Stimulated activated CD8-positive, alpha-beta memory T cell treated with anti-CD3 and anti-CD28 coated beads, Interleukin-12 subunit alpha, Interleukin-12 subunit beta, amount 100 ng/mL, for 1 hour (primary cell): ENCODE data around the gene RASGRP2.
A peak's percentile ranks its signal among the peaks of the same experiment; 100 is the strongest.

Experiments used
- DNase-seq: peaks from one replicate; pipeline ENCODE4 v3.0.0-alpha.2; 2020; ENCODE audit warnings: low read depth

Gene RASGRP2

DNA sequence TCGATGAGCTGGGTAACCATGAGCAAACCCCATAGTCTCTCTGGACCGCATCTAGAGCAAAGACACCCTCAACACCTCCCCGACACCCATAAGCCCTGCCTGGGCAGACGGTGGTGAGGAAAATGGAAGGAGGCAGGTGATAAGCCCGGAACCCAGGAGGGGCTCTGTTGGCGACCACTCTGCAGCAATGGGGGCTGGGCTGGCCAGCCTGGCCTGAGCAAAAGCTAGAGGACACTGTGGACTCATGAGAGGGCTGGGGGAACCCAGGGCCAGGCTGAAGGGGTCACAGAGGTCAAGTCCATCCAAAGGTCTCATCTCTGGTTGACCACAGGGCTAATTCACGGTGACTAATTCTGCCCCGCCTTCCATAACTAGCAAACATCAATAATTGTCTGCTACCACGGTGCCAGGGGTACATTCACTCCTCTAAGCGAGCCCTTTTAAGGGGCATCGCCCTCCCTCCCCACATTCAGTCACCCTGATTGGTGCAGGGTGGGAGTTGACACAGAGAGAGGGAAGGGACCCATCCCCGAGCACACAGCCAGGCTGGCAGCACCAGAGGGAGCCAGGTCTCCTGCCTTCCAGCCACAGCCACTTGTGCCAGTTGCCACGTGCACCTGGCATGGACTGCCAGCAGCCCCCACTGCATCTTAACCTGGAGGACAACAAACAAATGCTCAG, 11.9 kb upstream of the RASGRP2 start:
- DNase-seq, result no peak

DNA sequence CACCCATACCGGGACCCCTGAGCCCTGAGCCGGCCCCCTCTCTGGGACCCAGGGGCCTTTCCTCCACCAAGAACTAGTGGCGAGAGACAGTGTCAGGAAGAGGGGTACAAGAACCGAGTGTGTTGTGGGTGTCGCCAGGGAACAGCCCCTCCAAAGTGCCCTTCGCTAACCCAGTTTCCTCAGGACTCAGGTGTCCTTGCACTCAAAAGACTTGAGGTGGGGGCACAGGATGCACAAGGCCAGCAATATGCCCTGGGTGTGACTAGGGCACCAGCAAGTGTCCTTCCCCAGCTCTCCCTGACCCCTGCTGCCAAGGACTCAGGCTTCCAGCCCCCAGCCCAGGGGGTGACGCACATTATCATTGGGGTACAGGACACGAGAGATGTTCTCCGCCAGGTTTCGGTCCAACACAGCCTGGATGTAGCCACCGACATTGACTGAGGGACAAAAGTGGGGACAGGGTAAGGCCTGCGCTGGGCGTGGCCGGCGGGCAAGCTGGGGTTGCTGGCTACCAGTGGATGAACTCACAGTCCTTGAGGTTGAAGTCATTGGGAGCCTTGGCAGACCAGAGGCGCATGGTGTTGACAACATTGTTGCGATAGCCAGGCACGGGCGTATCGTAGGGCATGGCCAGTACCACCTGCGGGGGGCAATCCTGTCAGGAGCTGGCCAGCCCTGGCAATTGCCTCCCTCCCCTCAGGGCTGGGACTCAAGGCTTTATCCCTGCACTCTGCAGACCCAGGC, 11.1 kb upstream of the RASGRP2 start:
- DNase-seq, result no peak

DNA sequence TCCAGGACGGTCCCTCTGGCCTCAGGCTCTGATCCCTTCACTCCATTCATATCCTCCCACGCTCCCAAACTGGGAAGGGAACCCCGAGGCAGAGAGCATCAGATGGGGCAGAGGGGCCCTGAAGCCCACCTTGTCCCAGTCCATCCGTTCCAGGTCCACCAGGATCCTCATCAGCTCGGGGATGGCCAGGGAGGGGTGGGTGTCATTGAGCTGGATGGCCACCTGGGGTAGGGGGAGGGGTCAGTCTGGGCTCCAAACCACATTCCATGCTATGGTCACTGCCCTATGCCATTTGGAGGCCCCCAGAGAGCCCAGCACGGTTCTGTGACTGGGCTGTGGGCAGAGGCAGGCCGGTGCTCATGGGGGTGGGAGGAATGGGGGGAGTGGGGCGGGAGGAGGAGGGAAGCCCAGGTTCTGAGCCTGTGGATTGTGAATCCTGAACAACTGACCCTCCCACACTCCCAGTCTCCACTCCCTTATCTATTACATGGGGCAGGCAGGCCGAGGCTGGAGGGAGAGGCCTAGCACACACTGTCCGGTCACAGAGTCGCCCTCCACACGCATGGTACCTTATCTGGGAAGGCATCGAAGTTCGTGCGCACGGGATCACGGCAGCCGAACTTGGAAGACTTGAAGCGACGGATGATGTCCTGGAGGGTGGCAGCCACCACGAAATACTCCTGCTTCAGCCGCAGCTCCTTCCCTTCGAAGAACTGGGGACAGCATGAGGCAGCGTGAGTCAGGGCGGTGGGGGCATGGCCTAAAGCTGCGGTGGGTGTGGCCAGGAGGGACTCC, 10.4 kb upstream of the RASGRP2 start:
- DNase-seq, result no peak

DNA sequence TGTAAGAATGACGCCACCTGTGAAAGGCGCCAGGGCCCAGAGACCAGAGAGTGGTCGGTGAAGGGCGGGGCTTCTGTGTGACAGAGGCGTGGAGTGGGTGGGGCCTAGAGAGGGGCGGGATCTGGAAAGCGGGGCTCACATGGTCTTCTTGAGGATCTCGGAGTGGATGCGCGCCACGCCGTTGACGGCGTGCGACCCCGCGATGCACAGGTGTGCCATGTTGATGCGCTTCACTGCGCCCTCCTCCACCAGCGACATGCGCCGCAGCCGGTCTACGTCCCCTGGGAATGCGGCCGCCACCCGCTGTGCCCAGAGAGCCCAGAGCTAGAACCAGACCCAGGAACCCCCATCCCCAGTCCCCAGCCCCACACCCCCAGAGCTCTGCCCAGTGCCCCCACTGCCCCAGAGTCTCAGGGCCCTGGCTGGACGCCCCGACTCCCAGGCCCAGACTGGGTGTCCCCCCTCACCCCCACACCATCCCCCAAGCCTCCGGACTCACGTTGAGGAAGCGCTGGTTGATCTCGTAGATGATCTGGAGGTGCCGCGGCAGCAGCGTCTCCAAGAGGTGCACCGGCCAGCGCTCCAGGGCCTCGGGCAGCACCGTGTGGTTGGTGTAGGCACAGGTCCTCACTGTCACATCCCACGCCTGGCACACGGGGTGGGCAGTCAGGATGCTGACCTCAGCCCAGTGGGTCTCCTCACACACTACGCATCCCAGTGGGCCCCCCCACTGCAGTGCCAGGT, 9.6 kb upstream of the RASGRP2 start:
- no peak for DNase-seq

DNA sequence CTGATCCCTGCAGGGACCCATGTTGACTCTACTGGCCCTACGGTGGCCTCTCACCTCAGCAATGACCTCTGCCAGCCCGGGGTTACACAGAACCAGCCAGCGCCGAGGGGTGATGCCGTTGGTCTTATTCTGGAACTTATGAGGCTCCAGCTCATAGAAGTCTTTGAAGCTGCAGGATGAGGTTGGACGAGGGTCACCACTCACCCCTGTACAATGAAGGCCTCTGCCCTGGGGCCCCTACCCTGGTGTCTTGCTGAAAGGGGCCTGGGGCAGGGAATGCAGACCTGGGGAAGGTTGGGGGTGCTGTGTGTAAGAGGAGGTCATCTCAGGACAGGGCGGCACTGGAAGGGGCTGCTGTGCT, 9.1 kb upstream of the RASGRP2 start:
- DNase-seq, result no peak

DNA sequence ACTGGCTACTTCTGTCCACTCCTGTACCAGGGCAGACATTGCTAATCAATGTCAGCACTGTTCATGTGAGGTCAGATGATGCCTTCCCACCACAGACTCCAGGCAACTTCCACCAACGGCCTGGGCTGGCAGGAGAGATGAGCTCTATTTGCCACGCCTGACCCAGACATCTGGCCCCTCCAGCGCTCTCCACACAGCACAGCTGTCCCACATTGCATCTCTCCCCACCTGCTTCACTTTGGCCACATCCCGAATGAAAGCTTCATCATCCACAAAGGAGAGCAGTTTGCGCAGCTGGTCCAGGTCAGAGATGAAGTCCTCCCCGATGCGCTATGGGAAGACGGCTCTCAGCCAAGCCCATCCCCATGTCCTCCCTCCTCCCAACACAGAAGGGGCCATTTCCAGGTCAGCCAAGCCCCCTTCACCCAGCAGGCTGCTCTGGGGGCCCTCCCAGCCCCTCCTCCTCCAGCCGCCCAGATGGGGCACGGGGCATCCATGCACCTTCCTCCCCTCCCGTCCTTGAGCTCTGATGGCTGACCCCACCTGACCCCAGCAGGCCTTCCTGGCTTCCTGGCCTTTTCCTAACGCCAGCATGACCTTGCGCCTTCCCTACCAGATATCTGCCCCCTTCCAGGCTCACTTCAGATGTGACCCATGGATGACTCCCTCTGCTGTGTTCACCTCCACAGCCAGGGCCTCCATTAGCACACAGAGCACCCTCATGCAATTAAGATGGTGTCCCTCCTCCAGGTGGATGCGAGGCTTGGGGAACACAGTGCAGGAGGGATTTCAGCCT, 8.4 kb upstream of the RASGRP2 start:
- no peak for DNase-seq

DNA sequence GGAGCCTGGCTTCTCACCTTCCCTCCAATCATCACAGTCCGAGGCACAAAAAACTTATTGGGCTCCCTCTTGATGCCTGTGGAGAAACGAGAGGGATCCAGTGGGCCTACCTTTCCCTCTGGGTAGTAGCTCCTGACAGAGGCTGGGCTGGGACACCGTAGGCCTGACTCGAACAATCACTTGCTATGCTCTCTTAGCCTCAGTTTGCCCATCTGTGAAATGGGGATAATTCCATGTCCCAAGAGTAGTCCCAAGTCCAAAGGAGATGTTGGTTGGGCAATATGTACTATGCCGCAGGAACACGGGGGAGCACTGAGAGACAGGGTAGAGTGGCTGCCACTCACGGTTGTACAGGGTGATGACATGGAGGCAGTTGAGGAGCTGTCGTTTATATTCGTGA, 7.6 kb upstream of the RASGRP2 start:
- DNase-seq, result no peak

DNA sequence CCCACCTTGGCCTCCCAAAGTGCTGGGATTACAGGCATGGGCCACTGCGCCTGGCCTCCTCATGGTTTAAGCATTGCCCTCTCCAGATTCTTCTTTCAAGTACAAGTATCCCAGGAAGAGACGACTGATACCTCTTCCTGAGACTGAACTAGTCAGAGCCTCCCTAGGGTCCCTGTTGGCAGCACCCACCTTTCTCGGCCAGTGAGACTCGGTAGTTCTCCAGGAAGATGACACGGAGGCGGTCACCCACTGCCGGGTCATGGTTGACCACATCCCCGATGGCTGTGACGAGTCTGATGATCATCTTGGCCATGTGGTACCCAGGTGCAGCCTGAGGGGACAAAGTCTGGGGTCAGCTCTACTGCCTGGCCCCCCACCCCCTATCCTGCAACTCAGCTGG, 7.2 kb upstream of the RASGRP2 start:
- DNase-seq, result no peak

DNA sequence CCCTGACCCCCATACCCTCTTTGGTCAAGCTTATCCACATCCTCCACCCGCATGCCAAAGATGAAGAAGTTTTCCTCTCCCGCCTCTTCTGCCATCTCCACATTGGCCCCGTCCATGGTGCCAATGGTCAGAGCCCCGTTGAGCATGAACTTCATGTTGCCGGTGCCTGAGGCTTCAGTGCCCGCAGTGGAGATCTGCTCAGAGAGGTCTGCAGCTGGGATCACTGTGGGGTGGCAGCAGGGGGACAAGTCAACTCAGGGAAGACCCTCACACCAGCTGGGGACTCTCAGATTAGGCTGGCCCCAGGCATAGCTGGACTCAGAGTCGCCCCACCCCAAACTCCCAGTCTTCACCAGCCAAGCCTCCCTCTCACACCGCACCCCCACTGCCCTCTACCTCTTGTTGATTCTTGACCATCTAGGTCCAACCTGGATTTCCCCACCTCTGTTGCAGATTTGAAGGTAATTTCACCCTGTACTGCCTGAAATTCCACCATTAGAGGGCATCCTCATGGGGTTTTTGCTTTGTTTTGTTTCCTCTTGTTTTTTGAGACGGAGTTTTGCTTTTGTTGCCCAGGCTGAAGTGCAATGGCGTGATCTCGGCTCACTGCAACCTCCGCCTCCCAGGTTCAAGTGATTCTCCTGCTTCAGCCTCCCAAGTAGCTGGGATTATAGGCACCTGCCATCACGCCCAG, 6.6 kb upstream of the RASGRP2 start:
- no peak for DNase-seq

DNA sequence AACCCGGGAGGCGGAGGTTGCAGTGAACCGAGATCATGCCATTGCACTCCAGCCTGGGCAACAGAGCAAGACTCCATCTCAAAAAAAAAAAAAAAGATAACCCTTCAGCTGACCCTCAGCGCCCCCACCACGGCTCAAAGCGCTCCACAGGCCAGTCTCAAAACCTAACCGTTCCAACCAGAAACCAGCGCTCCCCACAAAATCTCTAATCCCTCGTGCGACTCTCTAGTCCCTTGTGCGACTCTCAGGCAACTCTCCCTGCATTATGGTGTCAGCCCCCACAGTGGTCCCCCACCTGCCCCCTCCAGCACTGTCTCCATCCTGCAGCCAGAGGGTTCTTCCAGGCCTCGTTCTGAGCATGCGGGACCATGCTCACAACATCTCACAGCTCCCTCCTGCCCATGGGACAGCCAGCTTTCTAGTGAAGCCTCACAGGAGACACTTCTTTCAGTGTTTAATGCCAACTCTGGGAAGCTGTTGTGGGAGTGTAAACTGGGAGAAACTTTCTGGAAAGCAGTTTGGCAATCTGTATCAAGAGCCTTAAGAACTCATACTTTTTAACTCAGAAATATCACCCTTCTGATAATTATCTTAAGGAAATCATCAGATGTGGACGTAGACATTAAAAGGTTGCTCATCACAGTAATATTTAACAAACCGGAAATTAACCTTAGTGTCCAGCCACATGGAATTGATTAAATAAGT, 4.2 kb upstream of the RASGRP2 start:
- DNase-seq, result no peak

DNA sequence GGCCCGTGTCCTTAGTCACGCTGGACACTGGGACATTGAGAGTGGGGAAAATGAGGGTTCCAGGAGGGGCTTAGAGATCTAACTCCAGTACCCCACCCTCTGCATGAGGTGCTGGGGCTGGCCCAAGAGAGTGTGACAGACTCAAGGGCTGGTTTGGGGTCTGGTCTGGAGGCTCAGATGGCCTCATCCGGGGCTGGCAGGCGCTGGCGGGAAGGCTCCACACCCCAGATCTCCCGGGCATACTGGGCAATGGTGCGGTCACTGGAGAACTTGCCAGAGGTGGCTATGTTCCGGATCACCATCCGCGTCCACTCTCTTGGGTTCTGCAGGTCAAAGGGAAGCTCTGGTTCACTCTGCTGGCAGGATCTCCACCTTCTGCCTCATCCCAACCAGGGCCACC, 2.5 kb upstream of the RASGRP2 start:
- DNase-seq, result no peak

DNA sequence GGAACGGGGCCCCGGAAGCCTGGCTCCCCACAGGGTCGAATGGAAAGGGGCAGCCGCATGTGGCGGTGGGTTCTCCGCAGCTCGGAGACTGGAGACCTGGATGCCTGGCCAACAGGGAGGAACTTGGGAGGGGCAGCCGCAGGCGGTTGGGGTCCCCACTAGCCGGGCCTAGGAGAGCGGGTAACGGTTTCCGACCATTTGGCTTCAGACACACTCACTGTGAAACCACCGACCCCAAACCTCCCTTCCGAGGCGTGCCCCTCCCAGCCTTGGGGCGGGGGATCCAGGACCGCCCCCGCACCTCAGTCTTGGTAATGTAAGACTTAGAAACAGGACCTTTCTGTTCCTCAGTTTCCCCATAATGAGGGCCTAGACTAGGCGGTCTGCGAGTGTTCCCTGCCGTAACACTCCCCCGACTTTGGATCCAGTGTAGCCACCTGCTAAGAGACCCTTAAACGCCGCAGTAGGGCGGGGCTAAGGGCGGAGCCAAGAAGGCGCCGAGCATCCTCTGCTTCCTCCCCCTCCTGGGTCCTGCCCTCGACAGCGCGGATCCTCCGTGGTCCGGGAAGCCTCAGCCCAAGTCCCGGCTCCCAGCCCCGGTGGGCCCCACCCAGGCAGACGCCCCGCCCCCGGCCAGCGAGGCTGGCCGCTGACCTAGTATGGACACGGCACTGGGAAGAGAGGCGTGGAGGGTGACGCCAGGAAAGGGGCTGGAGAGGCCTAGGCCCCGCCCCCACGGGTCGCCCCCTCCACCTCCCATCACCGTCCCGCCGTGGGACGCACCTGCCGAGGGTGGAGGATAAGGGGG, 1.8 kb upstream of the RASGRP2 start:
- DNase-seq, result peak; percentile 68

DNA sequence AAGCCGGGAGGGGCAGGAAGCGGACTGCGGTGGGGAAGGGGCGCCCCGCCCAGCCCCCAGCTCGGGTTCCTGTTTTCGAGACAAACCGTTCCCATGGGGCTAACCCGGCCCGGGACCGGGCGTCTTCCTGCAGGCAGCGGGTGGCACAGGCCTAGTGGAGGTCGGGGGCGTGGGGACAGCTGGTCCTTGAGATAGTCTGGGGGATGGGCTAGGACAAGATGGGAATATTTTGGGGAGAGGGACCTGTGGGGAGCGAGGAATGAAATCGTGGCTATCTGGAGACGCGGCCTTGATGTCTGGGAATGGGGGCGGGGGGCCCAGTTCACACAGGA, 1.2 kb upstream of the RASGRP2 start:
- DNase-seq, result peak; percentile 67

DNA sequence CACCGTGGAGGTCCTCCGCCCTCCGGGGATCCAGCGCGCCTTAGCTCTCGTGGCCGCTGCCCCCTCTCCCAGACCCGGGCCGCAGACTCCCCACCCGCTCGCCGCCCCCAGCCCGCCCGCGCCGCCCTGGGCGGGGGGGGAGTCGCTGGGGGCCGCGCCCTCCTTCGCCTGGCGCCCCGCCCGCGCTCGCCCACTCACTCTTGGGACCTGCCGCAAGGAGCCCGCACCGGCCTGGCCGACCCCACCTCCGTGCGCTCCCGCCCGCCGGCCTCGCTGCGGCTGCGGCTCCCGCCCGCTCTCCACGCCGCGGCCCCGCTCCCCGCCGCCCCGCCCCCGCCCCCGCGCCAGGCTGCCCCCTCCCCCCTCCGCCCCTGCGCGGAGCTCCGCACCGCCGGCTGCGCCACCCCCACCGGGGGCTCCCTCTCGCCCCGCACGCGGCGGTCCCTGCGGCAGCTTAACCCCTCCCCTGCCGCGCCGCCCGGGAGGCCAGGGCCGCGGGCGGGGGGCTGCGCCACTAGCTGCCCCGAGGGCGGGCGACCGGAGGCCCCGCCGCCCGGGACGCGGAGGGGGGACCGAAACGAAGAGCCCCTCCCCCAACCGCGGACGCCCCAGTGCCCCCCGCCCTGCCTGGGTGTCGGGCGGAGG, 724 bp upstream of the RASGRP2 start:
- DNase-seq, result no peak

DNA sequence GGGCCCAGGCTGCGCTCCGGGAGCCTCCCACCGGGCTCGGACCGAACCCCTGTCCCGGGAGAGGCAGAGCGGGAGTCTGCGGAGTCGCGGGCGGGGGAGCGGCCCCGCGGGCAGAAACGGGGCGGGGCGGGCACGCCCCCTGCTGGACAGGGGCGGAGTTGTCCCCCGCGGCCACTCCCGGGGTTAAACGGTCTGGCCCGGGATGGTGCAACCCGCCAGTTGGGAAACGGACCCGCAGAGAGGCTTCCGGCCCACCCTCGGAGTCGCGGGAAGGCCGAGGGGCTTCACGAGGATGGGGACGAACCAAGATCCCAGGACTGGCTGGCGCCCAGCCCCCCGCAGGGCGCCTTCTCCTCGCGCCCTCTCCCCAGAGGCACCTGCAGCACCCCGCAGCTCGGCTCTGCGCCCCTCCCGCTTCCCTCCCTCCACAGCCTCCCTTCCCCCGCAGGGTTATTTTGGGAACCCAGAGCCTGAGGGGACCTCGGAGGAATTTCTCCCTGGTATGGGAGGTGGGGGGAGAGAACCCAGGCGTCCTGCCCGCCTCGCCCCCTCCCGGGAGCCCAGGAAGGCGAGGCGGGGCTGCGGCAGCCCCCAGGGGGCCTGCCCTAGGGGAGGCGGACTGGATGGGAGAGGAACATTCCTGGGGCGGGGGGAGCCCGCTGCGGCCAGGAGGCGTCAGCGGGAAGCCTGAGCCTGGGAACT, 902 bp downstream of the RASGRP2 start:
- DNase-seq, result peak; percentile 61

DNA sequence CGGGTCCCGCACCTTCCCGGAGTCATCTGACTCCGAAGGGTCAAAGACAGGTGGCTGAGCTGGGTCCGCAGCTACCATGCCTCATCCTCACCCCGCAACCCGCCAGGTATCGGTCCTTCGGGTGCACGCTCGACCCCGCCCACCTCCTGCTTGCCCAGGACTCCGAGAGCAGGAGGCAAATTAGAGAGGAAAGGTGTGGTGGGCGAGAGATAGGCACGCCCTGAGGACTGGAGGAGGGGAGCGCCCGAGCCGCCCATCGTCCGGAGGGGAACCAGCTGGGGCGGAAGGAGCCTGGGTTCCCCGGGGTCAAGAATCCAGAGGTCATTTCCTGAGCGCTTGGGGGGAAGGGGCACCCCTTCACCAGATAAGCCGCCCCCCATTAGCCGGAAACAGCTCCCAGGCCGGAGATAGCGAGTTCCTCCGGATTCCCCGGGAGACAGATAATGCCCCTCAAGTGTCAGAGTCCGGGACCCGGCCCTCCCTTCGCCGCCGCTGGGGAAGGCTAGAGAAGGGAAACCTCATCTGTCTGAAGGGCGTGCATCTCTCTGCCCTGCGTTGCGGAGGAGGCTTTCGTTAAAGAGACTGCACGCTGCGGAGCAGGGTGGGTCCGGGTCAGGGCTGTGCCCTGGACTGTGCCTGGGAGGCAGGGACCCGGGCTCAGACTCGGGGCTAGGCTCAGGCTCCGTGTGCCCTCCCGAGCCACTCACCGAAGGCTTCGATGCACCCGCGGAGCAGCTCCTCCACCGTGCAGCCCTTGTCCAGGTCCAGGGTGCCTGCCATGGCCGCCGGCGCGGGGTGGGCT, 1.7 kb downstream of the RASGRP2 start:
- no peak for DNase-seq

DNA sequence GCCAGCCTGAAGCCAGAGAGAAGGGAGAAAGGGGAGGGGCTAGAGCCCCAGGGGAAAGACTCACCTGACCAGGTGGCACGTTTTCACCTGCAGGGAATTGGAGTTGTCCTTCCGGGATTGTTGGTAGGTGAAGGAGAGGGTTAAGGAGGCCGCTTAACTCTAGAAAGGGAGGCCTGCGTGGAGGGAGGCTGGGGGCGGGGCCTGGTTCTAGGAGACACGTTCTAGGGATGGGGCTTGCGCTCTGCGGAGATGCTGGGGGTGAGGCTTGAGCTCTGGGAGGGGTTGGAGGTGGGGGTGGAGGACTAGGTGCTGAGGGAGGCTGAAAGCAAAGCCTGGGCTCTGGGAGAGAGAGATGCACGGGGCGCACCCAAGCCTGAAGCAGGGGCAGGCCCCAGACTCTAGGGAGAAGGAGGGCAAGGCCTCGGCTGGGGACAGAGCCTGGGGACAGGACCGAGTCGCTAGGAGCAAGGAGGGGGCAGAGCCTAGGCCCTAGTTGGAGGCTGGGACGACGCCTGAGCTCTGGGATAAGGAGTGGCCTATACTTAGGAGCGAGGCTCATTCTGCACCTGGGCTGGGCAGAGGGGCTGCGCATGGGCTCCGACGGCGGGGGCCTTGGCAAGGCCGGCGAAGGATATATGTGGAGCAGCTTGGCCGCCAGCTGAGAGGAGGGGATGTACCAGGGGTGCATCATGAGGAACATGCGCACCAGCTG, 2.4 kb downstream of the RASGRP2 start:
- DNase-seq, result no peak
